IMR-90 (cell line): ENCODE results near the gene MET.

ENCODE experiments used
- POLR2A ChIP-seq: IDR thresholded peaks from 2 replicates; pipeline ENCODE4 v1.6.1; 2012; ENCODE audit warnings: mild to moderate bottlenecking, low read depth, low read length
- TF ChIP-seq, protein P1 (sequence below): conservative IDR thresholded peaks from 2 replicates; pipeline ENCODE4 v1.5.1; 2012; ENCODE audit warnings: mild to moderate bottlenecking, low read depth, low read length, improper control_type of control experiment

GRCh38 chr7:116787881-116788280 lies 115.9 kb downstream of the MET start:
- TF ChIP-seq POLR2A, result no peak
- TF ChIP-seq, protein P1, sequence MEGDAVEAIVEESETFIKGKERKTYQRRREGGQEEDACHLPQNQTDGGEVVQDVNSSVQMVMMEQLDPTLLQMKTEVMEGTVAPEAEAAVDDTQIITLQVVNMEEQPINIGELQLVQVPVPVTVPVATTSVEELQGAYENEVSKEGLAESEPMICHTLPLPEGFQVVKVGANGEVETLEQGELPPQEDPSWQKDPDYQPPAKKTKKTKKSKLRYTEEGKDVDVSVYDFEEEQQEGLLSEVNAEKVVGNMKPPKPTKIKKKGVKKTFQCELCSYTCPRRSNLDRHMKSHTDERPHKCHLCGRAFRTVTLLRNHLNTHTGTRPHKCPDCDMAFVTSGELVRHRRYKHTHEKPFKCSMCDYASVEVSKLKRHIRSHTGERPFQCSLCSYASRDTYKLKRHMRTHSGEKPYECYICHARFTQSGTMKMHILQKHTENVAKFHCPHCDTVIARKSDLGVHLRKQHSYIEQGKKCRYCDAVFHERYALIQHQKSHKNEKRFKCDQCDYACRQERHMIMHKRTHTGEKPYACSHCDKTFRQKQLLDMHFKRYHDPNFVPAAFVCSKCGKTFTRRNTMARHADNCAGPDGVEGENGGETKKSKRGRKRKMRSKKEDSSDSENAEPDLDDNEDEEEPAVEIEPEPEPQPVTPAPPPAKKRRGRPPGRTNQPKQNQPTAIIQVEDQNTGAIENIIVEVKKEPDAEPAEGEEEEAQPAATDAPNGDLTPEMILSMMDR, result no peak
